Gastroesophageal sphincter (tissue), 4 donors: ENCODE measurements around the gene CYP2F1. TPM values are rescaled to one million over a fixed set of nuclear protein-coding genes. Genes with fewer than 3 reads are reported as not detected.

Experiments
- ATAC-seq: fragments of 150-250 bp; one replicate; pipeline ENCODE4 v1.9.1; 2016; ENCODE audit warnings: mild to moderate bottlenecking, moderate library complexity
- H3K27ac ChIP-seq, 4 donors: fragments of 200-600 bp; sonication (generic) in 3 of 4; 1 replicate in 3 of 4; 2 replicates in 1 of 4; pipeline ENCODE4 v1.5.1; 2016 to 2019
- H3K27me3 ChIP-seq: fragments of 200-600 bp; sonication (generic); one replicate; pipeline ENCODE4 v1.5.1; 2019
- H3K36me3 ChIP-seq, 2 donors: fragments of 200-600 bp; sonication (generic); one replicate each; pipeline ENCODE4 v1.5.1; 2019; ENCODE audit warnings: control low read depth in 1 of 2
- H3K4me1 ChIP-seq, 3 donors: fragments of 200-600 bp; sonication (generic); 1 replicate in 2 of 3; 2 replicates in 1 of 3; pipeline ENCODE4 v1.5.1; 2016 to 2019; ENCODE audit warnings: control low read depth in 2 of 3
- H3K4me3 ChIP-seq, 2 donors: fragments of 200-600 bp; sonication (generic); one replicate each; pipeline ENCODE4 v1.5.1; 2019; ENCODE audit warnings: mild to moderate bottlenecking in 1 of 2, moderate library complexity in 1 of 2
- H3K9me3 ChIP-seq, 3 donors: fragments of 200-600 bp; sonication (generic); one replicate each; pipeline ENCODE4 v1.5.1; 2017 to 2019; ENCODE audit warnings: control low read depth in 2 of 3
- CTCF ChIP-seq, 4 experiments: fragments of 200-600 bp in 2 of 4; fragments of 450-650 bp in 2 of 4; sonication (generic) in 1 of 4; IDR thresholded peaks; one replicate each; pipeline ENCODE4 v1.5.1; 2017 to 2019; ENCODE audit warnings: antibody characterized with exemption in 4 of 4, mild to moderate bottlenecking in 2 of 4, moderate library complexity in 2 of 4
- EP300 ChIP-seq: sonication (generic); formaldehyde crosslinking; IDR thresholded peaks from one replicate; pipeline ENCODE4 v1.6.1; 2017; ENCODE audit warnings: antibody characterized with exemption, mild to moderate bottlenecking
- POLR2A ChIP-seq, 2 donors: fragments of 450-650 bp; IDR thresholded peaks; one replicate each; pipeline ENCODE4 v1.6.1; 2017; ENCODE audit warnings: antibody characterized with exemption in 2 of 2, mild to moderate bottlenecking in 2 of 2, moderate library complexity in 1 of 2
- POLR2AphosphoS5 ChIP-seq: sonication (generic); formaldehyde crosslinking; IDR thresholded peaks from one replicate; pipeline ENCODE4 v1.6.1; 2017; ENCODE audit warnings: antibody characterized with exemption
- WGBS, 2 donors: methylation state at CpG; one replicate each; pipeline ENCODE4 v1.1.5; 2018; ENCODE audit warnings: low coverage in 1 of 2; 5-methylcytosine and 5-hydroxymethylcytosine counted together
- total RNA-seq, 4 donors: library from RNA; depleted of rRNA; stranded (reverse); fragments of >200 nt; gene quantifications; one replicate each; pipeline ENCODE4 v1.1.0, GENCODE V29; 2016

Gene CYP2F1
- total RNA-seq = not detected

- WGBS, 2 donors = 62% methylated on average over 6 of the region's 7 CpGs; no CpG with 5 or more reads in 1 of the 2 donors
- Histone ChIP-seq H3K36me3 (no peaks in the 10 kb centered on the region), H3K9me3 (no peaks in the 10 kb centered on the region), H3K4me1 (no peaks in the 10 kb centered on the region), H3K4me3 (no peak within 1 kb of the TSS), H3K27me3 (peaks cover 31% of the 10 kb centered on the region), H3K27ac (no peak within 1 kb of the TSS)
- TF ChIP-seq POLR2A (IDR thresholded peaks at IDR 0.05) (no peak), POLR2AphosphoS5 (no peak), CTCF (IDR thresholded peaks at IDR 0.05) (no peak), EP300 (no peak)
- no peak for ATAC-seq
Measured at GRCh38 chr19:41114132-41114531, at the start of gene CYP2F1. Gene CYP2F1, plus strand, starts transcription at chr19:41114432. Its CDS starts 1,757 bp downstream, at chr19:41116189.

GRCh38 chr19:41064974-41065569 is 49.2 kb upstream of the CYP2F1 start:
- Histone ChIP-seq H3K36me3 (no peaks in the 10 kb centered on the region), H3K27ac (no peak overlapping the region), H3K4me1 (no peaks in the 10 kb centered on the region), H3K27me3 (peaks cover 53% of the 10 kb centered on the region), H3K9me3 (no peaks in the 10 kb centered on the region), H3K4me3 (no peak overlapping the region)
- no peak for TF ChIP-seq POLR2A (IDR thresholded peaks at IDR 0.05)
- no peak for TF ChIP-seq CTCF (IDR thresholded peaks at IDR 0.05)
- TF ChIP-seq EP300 = no peak
- TF ChIP-seq POLR2AphosphoS5 = no peak
- no peak for ATAC-seq
- 40 to 49% methylated on average over 5 of the region's 7 CpGs for WGBS, 2 donors

GRCh38 chr19:41076286-41076685 is 37.9 kb upstream of the CYP2F1 start:
- Histone ChIP-seq H3K4me3 (no peak overlapping the region), H3K27ac (no peak overlapping the region), H3K36me3 (no peaks in the 10 kb centered on the region), H3K4me1 (no peaks in the 10 kb centered on the region), H3K9me3 (peaks cover 0 to 27% (median 0%) of the 10 kb centered on the region in 3 donors), H3K27me3 (peaks cover 22% of the 10 kb centered on the region)
- no peak for ATAC-seq
- WGBS, 2 donors = 83 to 88% methylated on average over 2 to 3 of the region's 3 CpGs
- no peak for TF ChIP-seq POLR2A (IDR thresholded peaks at IDR 0.05)
- TF ChIP-seq CTCF (IDR thresholded peaks at IDR 0.05) = no peak
- no peak for TF ChIP-seq POLR2AphosphoS5
- TF ChIP-seq EP300 = no peak

- Histone ChIP-seq H3K4me1 (no peaks in the 10 kb centered on the region), H3K9me3 (peaks cover 0 to 21% (median 0%) of the 10 kb centered on the region in 3 donors), H3K27ac (no peak overlapping the region), H3K4me3 (no peak overlapping the region), H3K27me3 (peaks cover 44% of the 10 kb centered on the region), H3K36me3 (no peaks in the 10 kb centered on the region)
- whole genome bisulfite sequencing, 2 donors = 56% methylated on average over 2 of the region's 2 CpGs
- TF ChIP-seq EP300 (no peak), CTCF (IDR thresholded peaks at IDR 0.05) (no peak), POLR2A (IDR thresholded peaks at IDR 0.05) (no peak), POLR2AphosphoS5 (no peak)
- ATAC-seq = no peak
Measured at GRCh38 chr19:41083516-41083915, 30.7 kb upstream of the CYP2F1 start.

- no peaks in the 10 kb centered on the region for H3K4me1 ChIP-seq
- no peak for ATAC-seq
- H3K27me3 ChIP-seq = peaks cover 56% of the 10 kb centered on the region
- no peak for TF ChIP-seq CTCF (IDR thresholded peaks at IDR 0.05)
- H3K4me3 ChIP-seq = no peak overlapping the region
- H3K36me3 ChIP-seq = no peaks in the 10 kb centered on the region
- H3K9me3 ChIP-seq = no peaks in the 10 kb centered on the region
- H3K27ac ChIP-seq = no peak overlapping the region
- WGBS, 2 donors = 83% methylated on average over 1 of the region's 1 CpG; no CpG with 5 or more reads in 1 of the 2 donors
Measured at GRCh38 chr19:41085748-41086415, 28.4 kb upstream of the CYP2F1 start.
